ENCODE measurements around the gene POLR3B. TPM values are rescaled to one million over a fixed set of nuclear protein-coding genes. Genes with fewer than 3 reads are reported as not detected.

POLR3B gene
- total and polyA plus RNA-seq, 2 of the 13 experiments (the other 11 are each of a cell fraction or from before 2014, with no cell fraction given), result 4.8 to 13.1 TPM

- no peaks in the 10 kb centered on the region; the same call in 1 of the 2 replicates for H3K4me1 ChIP-seq (ENCODE audit: insufficient read depth, low read length)
- 98% methylated on average over 2 of the region's 2 CpGs for whole genome bisulfite sequencing (ENCODE audit: low lambda C conversion rate)
- POLR2A ChIA-PET, result no interaction called here
- H3K4me3 ChIP-seq (replicated peaks in 1 of 3; ENCODE audit: insufficient read depth in 1 of 3, low read depth in 2 of 3, low read length in 3 of 3), result no peak overlapping the region
- no peaks in the 10 kb centered on the region for H3K27me3 ChIP-seq (ENCODE audit: control insufficient read depth in 1 of 2, insufficient read depth in 2 of 2, low read length in 2 of 2)
- DNase-seq (ENCODE audit: low spot score) (no peak), FAIRE-seq (no peak), ATAC-seq (no peak)
- no peak overlapping the region for H2AFZ ChIP-seq (ENCODE audit: low read length)
- no TSS peak for BruUV-seq (replicated peaks)
- CTCF ChIA-PET (ENCODE audit: low intra/inter-chr PET ratio, low total read pairs), result no interaction called here
- H3K9me3 ChIP-seq (ENCODE audit: low read length), result no peaks in the 10 kb centered on the region
- H3K79me2 ChIP-seq (ENCODE audit: insufficient read depth, low read length), result no peaks in the 10 kb centered on the region
- H3K4me2 ChIP-seq (ENCODE audit: low read depth, low read length), result no peak overlapping the region
- H3K9ac ChIP-seq (ENCODE audit: insufficient read depth, low read depth, low read length), result no peak overlapping the region
- peaks cover 3 to 25% of the 10 kb centered on the region in 2 experiments; a peak in 4 of 5 replicates for H3K36me3 ChIP-seq (replicated peaks in 1 of 2; ENCODE audit: control insufficient read depth in 1 of 2, insufficient read depth in 2 of 2, low read length in 2 of 2)
- in situ Hi-C loops (cut with HindIII; ENCODE audit: extremely low pct_ligation_motif_present, low pct_unique_long_range_greater_than_20kb), result no loop called here
- H3K27ac ChIP-seq (ENCODE audit: extremely low read length, insufficient read depth, low read length), result no peak overlapping the region
- H4K20me1 ChIP-seq (ENCODE audit: insufficient read depth, low read length), result no peaks in the 10 kb centered on the region
- intact Hi-C loops (cut with micrococcal nuclease; ENCODE audit: unreplicated experiment), result no loop called here
- TF ChIP-seq ARID4A (CRISPR knock-in tag; IDR thresholded peaks at IDR 0.05; ENCODE audit: borderline replicate concordance) (no peak), NFIC (IDR thresholded peaks at IDR 0.05; ENCODE audit: low read length) (no peak), ZNF33A (CRISPR knock-in tag; IDR thresholded peaks at IDR 0.05; ENCODE audit: borderline replicate concordance) (no peak), ONECUT2 (CRISPR knock-in tag; IDR thresholded peaks at IDR 0.05) (no peak), AKNA (CRISPR knock-in tag; IDR thresholded peaks at IDR 0.05; ENCODE audit: borderline replicate concordance) (no peak), SOX5 (CRISPR knock-in tag; IDR thresholded peaks at IDR 0.05; ENCODE audit: borderline replicate concordance) (no peak), ZNF331 (CRISPR knock-in tag; IDR thresholded peaks at IDR 0.05) (no peak), MIXL1 (CRISPR knock-in tag; IDR thresholded peaks at IDR 0.05) (no peak), THRA (CRISPR knock-in tag; IDR thresholded peaks at IDR 0.05; ENCODE audit: borderline replicate concordance) (no peak), ZNF24 (IDR thresholded peaks at IDR 0.05) (no peak), ZKSCAN8 (CRISPR knock-in tag; IDR thresholded peaks at IDR 0.05; ENCODE audit: borderline replicate concordance) (no peak), ZNF530 (CRISPR knock-in tag; IDR thresholded peaks at IDR 0.05; ENCODE audit: low read depth) (no peak), BCL6 (CRISPR knock-in tag; IDR thresholded peaks at IDR 0.05) (no peak), SMARCE1 (IDR thresholded peaks at IDR 0.05; ENCODE audit: borderline replicate concordance) (no peak), ZNF501 (CRISPR knock-in tag; IDR thresholded peaks at IDR 0.05) (no peak), SOX13 (IDR thresholded peaks at IDR 0.05) (no peak), SOX13 (CRISPR knock-in tag; conservative IDR thresholded peaks at IDR 0.05 in 1 of 2, IDR thresholded peaks at IDR 0.05 in 1 of 2) (no peak)
Measured at GRCh38 chr12:106428384-106428783, 70.8 kb downstream of the POLR3B start.
